ENCODE measurements around the gene NRTN. TPM values are rescaled to one million over a fixed set of nuclear protein-coding genes. Genes with fewer than 3 reads are reported as not detected.

NRTN gene
- total and polyA plus RNA-seq, 2 of the 13 experiments (the other 11 are each of a cell fraction or from before 2014, with no cell fraction given), result 4.1 to 5.3 TPM

DNA sequence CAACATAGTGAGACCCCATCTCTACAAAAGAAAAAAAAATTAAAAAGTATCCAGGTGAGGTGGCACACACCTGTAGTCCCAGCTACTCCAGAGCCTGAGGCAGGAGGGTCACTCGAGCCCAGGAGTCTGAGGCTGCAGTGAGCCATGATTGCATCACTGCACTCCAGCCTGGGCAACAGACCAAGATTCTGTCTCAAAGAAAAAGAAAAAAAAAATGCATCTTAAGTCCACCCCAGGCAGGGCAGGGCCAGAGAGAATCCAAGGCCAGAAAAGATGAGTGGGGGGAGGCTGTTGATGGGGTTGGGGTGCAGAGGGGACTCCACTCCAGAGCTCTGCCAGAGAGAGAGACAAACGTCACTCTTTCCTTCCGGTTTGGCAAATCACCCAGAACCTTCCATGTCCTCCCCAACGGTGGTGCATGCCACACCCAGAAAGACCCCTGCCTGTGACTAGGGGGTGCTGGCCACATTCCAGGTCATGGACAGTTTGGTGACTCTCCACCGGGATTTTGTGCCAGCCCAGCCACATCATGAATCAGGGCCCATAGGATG is 46.0 kb downstream of the NRTN start:
- no peak for DNase-seq (ENCODE audit: low spot score)
- Histone ChIP-seq H3K27me3 (ENCODE audit: control insufficient read depth in 1 of 2, insufficient read depth in 2 of 2, low read length in 2 of 2) (0 out of 5 replicates have a peak, but pooled peaks cover 0 to 2% of the 10 kb centered on the region in 2 experiments), H3K9me3 (ENCODE audit: low read length) (no peaks in the 10 kb centered on the region), H3K4me3 (replicated peaks in 1 of 3; ENCODE audit: insufficient read depth in 1 of 3, low read depth in 2 of 3, low read length in 3 of 3) (no peak overlapping the region; a peak in 1 of 6 replicates), H2AFZ (ENCODE audit: low read length) (no peak overlapping the region), H3K79me2 (ENCODE audit: insufficient read depth, low read length) (no peaks in the 10 kb centered on the region), H3K4me1 (ENCODE audit: insufficient read depth, low read length) (peaks cover 25% of the 10 kb centered on the region), H3K36me3 (replicated peaks in 1 of 2; ENCODE audit: control insufficient read depth in 1 of 2, insufficient read depth in 2 of 2, low read length in 2 of 2) (no peaks in the 10 kb centered on the region), H3K9ac (ENCODE audit: insufficient read depth, low read depth, low read length) (no peak overlapping the region), H4K20me1 (ENCODE audit: insufficient read depth, low read length) (no peaks in the 10 kb centered on the region), H3K4me2 (ENCODE audit: low read depth, low read length) (no peak overlapping the region), H3K27ac (ENCODE audit: extremely low read length, insufficient read depth, low read length) (no peak overlapping the region)
- ATAC-seq, result no peak
- BruUV-seq (replicated peaks), result no TSS peak
- CTCF ChIA-PET (ENCODE audit: low intra/inter-chr PET ratio, low total read pairs), result no interaction called here
- TF ChIP-seq, protein P1, sequence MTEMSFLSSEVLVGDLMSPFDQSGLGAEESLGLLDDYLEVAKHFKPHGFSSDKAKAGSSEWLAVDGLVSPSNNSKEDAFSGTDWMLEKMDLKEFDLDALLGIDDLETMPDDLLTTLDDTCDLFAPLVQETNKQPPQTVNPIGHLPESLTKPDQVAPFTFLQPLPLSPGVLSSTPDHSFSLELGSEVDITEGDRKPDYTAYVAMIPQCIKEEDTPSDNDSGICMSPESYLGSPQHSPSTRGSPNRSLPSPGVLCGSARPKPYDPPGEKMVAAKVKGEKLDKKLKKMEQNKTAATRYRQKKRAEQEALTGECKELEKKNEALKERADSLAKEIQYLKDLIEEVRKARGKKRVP (CRISPR knock-in tag; IDR thresholded peaks at IDR 0.05), result peak in 1 of 2 experiments; percentile 51; a peak in 1 of 4 replicates
- TF ChIP-seq ZNF121 (CRISPR knock-in tag; IDR thresholded peaks at IDR 0.05) (0 out of 2 replicates have a peak, but pooled peaks have one; percentile 19), CEBPG (CRISPR knock-in tag; IDR thresholded peaks at IDR 0.05) (peak; percentile 75), CEBPB (IDR thresholded peaks at IDR 0.05; ENCODE audit: borderline replicate concordance, low read depth, low read length) (peak; percentile 76), THYN1 (CRISPR knock-in tag; IDR thresholded peaks at IDR 0.05; ENCODE audit: borderline replicate concordance, low read depth) (no peak)
- 7% methylated on average over 3 of the region's 5 CpGs for WGBS (ENCODE audit: low lambda C conversion rate)
- no peak for FAIRE-seq
- POLR2A ChIA-PET, result interaction anchor here (3.2 kb wide), 1 partner anchor 12 kb away, joined by 11 read pairs; the partner anchor contains the start of gene FUT6
- intact Hi-C loops (cut with micrococcal nuclease; ENCODE audit: unreplicated experiment) (no loop called here), in situ Hi-C loops (cut with HindIII; ENCODE audit: extremely low pct_ligation_motif_present, low pct_unique_long_range_greater_than_20kb) (no loop called here)

DNA sequence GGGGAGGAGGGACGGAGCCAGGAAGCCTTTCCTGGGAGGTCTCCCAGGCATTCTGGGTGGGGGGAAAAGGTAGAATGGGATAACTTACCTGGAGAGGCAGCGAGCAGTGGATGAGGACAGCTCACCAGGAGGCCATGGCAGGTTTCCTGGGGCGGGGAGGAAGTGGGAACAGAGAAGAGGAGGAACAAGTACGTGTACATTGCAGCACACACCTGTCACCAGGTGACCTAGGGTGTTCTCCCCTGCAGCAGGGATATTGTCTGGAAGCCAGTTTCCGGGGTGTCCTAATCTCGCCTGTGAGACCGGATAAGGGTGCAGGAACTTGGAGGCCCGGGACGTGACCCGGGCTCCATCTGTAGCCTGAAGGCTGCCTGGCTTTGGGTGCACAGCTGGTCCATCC is 46.4 kb downstream of the NRTN start, which contains the start of gene FUT3:
TSS of gene FUT3 (minus strand) at position 148 of the 400 bp plus-strand sequence.
- H2AFZ ChIP-seq (ENCODE audit: low read length), result no peak within 1 kb of the TSS
- no peak within 1 kb of the TSS for H3K9ac ChIP-seq (ENCODE audit: insufficient read depth, low read depth, low read length)
- no peak within 1 kb of the TSS for H3K27ac ChIP-seq (ENCODE audit: extremely low read length, insufficient read depth, low read length)
- H4K20me1 ChIP-seq (ENCODE audit: insufficient read depth, low read length), result no peaks in the 10 kb centered on the region
- no TSS peak for BruUV-seq (replicated peaks)
- H3K36me3 ChIP-seq (replicated peaks in 1 of 2; ENCODE audit: control insufficient read depth in 1 of 2, insufficient read depth in 2 of 2, low read length in 2 of 2), result no peaks in the 10 kb centered on the region
- H3K4me3 ChIP-seq (replicated peaks in 1 of 3; ENCODE audit: insufficient read depth in 1 of 3, low read depth in 2 of 3, low read length in 3 of 3), result no peak within 1 kb of the TSS; a peak in 1 of 6 replicates
- DNase-seq (ENCODE audit: low spot score), result no peak
- in situ Hi-C loops (cut with HindIII; ENCODE audit: extremely low pct_ligation_motif_present, low pct_unique_long_range_greater_than_20kb) (no loop called here), intact Hi-C loops (cut with micrococcal nuclease; ENCODE audit: unreplicated experiment) (no loop called here)
- WGBS (ENCODE audit: low lambda C conversion rate), result 80% methylated on average over 10 of the region's 10 CpGs
- 0 out of 5 replicates have a peak, but pooled peaks cover 0 to 2% of the 10 kb centered on the region in 2 experiments for H3K27me3 ChIP-seq (ENCODE audit: control insufficient read depth in 1 of 2, insufficient read depth in 2 of 2, low read length in 2 of 2)
- CTCF ChIA-PET (ENCODE audit: low intra/inter-chr PET ratio, low total read pairs), result no interaction called here
- no peaks in the 10 kb centered on the region for H3K9me3 ChIP-seq (ENCODE audit: low read length)
- no peak for FAIRE-seq
- ATAC-seq, result no peak
- POLR2A ChIA-PET, result interaction anchor here (3.2 kb wide), 1 partner anchor 12 kb away, joined by 11 read pairs; the partner anchor contains the start of gene FUT6
- no peaks in the 10 kb centered on the region for H3K79me2 ChIP-seq (ENCODE audit: insufficient read depth, low read length)
- H3K4me1 ChIP-seq (ENCODE audit: insufficient read depth, low read length), result peaks cover 25% of the 10 kb centered on the region
- no peak within 1 kb of the TSS for H3K4me2 ChIP-seq (ENCODE audit: low read depth, low read length)
- TF ChIP-seq ZNF724P (CRISPR knock-in tag; IDR thresholded peaks at IDR 0.05; ENCODE audit: borderline replicate concordance) (no peak), ZNF205 (CRISPR knock-in tag; IDR thresholded peaks at IDR 0.05) (no peak), JUNB (CRISPR knock-in tag; IDR thresholded peaks at IDR 0.05; ENCODE audit: borderline replicate concordance) (no peak), MAFG (CRISPR knock-in tag; IDR thresholded peaks at IDR 0.05) (no peak), NR2C2 (CRISPR knock-in tag; IDR thresholded peaks at IDR 0.05; ENCODE audit: borderline replicate concordance) (no peak)
- TF ChIP-seq, protein P2, sequence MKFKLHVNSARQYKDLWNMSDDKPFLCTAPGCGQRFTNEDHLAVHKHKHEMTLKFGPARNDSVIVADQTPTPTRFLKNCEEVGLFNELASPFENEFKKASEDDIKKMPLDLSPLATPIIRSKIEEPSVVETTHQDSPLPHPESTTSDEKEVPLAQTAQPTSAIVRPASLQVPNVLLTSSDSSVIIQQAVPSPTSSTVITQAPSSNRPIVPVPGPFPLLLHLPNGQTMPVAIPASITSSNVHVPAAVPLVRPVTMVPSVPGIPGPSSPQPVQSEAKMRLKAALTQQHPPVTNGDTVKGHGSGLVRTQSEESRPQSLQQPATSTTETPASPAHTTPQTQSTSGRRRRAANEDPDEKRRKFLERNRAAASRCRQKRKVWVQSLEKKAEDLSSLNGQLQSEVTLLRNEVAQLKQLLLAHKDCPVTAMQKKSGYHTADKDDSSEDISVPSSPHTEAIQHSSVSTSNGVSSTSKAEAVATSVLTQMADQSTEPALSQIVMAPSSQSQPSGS (CRISPR knock-in tag; IDR thresholded peaks at IDR 0.05), result no peak
- TF ChIP-seq, protein P3, sequence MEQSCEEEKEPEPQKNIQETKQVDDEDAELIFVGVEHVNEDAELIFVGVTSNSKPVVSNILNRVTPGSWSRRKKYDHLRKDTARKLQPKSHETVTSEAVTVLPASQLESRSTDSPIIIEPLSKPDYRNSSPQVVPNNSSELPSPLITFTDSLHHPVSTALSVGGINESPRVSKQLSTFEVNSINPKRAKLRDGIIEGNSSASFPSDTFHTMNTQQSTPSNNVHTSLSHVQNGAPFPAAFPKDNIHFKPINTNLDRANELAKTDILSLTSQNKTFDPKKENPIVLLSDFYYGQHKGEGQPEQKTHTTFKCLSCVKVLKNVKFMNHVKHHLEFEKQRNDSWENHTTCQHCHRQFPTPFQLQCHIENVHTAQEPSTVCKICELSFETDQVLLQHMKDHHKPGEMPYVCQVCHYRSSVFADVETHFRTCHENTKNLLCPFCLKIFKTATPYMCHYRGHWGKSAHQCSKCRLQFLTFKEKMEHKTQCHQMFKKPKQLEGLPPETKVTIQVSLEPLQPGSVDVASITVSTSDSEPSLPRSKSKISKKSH (CRISPR knock-in tag; IDR thresholded peaks at IDR 0.05; ENCODE audit: borderline replicate concordance), result no peak
- TF ChIP-seq, protein P1 (CRISPR knock-in tag; IDR thresholded peaks at IDR 0.05), result no peak
